ENCODE measurements around the gene SIT1. TPM values are rescaled to one million over a fixed set of nuclear protein-coding genes. Genes with fewer than 3 reads are reported as not detected.

Gene SIT1
- polyA plus RNA-seq, 1 donor (not counting 4 experiments of a cell fraction or from before 2014, with no cell fraction given), result not detected

DNA sequence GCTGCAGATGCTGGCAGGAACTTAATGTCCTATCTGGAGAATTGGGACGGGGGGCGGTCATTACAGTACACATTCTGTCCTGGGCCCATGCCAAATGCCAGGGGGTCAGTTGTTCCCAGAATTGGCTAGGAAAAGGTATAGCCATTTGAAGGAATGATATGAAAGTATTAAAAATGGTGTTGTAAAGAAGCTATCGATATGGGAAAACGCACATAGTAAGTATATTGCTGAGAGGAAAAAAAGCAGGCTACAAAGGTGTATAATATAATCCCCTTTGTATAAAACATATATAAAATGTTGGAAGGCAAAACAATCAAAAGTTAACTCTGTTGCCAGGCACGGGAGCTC lies 14.7 kb upstream of the SIT1 start:
- no peaks in the 10 kb centered on the region for H4K20me1 ChIP-seq (ENCODE audit: control insufficient read depth, extremely low read depth, insufficient read depth, low read length)
- no peaks in the 10 kb centered on the region for H3K79me2 ChIP-seq (ENCODE audit: control insufficient read depth, insufficient read depth, low read length)
- peaks cover 0 to 13% of the 10 kb centered on the region in 2 experiments for H3K36me3 ChIP-seq (ENCODE audit: control insufficient read depth in 2 of 2, extremely low read depth in 1 of 2, insufficient read depth in 2 of 2, low read length in 2 of 2)
- H3K9me3 ChIP-seq (ENCODE audit: control insufficient read depth, low read depth, low read length), result no peaks in the 10 kb centered on the region
- dilution Hi-C loops (cut with MboI; ENCODE audit: extremely low pct_ligation_motif_present, low sequenced_read_pairs), result no loop called here
- no peak for DNase-seq (ENCODE audit: low read depth, low spot score)
- H3K9ac ChIP-seq (ENCODE audit: control insufficient read depth, extremely low read depth, insufficient read depth, low read length), result peak overlapping the region; percentile 74
- H3K27ac ChIP-seq (ENCODE audit: control insufficient read depth, insufficient read depth, low read length), result peak overlapping the region; percentile 36
- H3K4me3 ChIP-seq (ENCODE audit: control insufficient read depth in 2 of 3, extremely low read depth in 1 of 3, insufficient read depth in 2 of 3, low read depth in 1 of 3, low read length in 3 of 3), result peak overlapping the region; percentile 39 to 78 (median 64)
- H3K4me2 ChIP-seq (ENCODE audit: control insufficient read depth, extremely low read depth, insufficient read depth, low read depth, low read length), result peak overlapping the region; percentile 95
- no peaks in the 10 kb centered on the region for H3K27me3 ChIP-seq (ENCODE audit: control insufficient read depth, extremely low read depth, insufficient read depth, low read length)
- H3K4me1 ChIP-seq (ENCODE audit: control insufficient read depth, extremely low read depth, insufficient read depth, low read length), result peaks cover 17% of the 10 kb centered on the region
- FAIRE-seq, result no peak
- TF ChIP-seq EZH2 (IDR thresholded peaks at IDR 0.05; ENCODE audit: low read length), result no peak
- TF ChIP-seq, protein P1, sequence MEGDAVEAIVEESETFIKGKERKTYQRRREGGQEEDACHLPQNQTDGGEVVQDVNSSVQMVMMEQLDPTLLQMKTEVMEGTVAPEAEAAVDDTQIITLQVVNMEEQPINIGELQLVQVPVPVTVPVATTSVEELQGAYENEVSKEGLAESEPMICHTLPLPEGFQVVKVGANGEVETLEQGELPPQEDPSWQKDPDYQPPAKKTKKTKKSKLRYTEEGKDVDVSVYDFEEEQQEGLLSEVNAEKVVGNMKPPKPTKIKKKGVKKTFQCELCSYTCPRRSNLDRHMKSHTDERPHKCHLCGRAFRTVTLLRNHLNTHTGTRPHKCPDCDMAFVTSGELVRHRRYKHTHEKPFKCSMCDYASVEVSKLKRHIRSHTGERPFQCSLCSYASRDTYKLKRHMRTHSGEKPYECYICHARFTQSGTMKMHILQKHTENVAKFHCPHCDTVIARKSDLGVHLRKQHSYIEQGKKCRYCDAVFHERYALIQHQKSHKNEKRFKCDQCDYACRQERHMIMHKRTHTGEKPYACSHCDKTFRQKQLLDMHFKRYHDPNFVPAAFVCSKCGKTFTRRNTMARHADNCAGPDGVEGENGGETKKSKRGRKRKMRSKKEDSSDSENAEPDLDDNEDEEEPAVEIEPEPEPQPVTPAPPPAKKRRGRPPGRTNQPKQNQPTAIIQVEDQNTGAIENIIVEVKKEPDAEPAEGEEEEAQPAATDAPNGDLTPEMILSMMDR (optimal IDR thresholded peaks at IDR 0.05 in 1 of 3, IDR thresholded peaks at IDR 0.05 in 1 of 3, conservative IDR thresholded peaks at IDR 0.05 in 1 of 3; ENCODE audit: extremely low read depth in 1 of 3, insufficient read depth in 2 of 3, low read length in 3 of 3), result no peak
- H2AFZ ChIP-seq (ENCODE audit: control insufficient read depth, low read length), result peak overlapping the region; percentile 88
- H3K9me1 ChIP-seq (ENCODE audit: control insufficient read depth, extremely low read depth, insufficient read depth, low read length), result no peaks in the 10 kb centered on the region

DNA sequence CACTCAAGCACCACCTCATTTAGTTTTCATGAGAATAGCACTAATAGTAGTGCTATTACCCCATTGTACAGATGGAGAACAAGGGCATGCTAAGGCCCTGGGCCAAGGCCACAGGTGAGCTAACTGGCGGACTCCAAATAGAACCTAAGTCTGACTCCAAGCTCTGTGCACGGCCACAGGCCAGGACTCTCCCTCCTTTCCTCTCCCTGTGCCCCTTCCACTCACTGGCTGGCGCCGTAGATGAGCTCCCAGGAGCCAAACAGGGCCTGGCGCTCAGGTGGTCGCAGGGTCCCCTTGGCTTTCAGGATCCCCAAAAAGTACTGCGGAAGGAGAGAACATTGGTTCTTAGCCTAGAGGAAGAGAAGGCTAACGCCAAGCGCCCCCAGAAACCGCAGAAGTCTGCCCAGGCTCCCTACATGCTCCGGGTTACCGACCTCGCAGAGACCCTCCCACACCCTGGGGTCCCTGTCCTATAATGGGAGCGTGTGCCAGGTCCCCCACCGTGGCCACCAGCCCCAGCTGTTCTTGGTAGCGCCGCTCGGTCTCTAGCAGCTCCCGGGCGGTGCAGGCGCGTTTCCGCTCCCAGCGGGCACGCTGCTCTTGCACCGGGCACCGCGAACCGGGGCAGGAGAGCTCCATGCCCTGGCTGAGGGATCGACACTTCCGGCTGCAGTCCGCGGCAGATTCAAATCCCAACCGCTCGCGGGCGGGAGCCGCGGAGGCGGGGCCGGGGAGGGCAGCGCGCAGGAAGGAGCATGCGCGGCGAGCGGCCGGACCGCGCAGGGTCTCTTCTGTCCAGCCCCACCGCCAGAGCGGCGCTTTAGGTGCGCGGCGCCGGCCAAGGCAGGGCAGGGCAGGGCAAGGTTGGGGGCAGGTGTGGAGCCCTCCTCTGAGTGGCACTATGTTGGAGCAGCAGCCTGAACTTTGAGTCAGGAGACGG lies 14.1 kb upstream of the SIT1 start, which contains the start of gene ARHGEF39:
TSS of gene ARHGEF39 (minus strand) at position 665 of the 940 bp plus-strand sequence. CDS start at position 639, 26 bp downstream.
- Histone ChIP-seq H4K20me1 (ENCODE audit: control insufficient read depth, extremely low read depth, insufficient read depth, low read length) (no peaks in the 10 kb centered on the region), H3K36me3 (ENCODE audit: control insufficient read depth in 2 of 2, extremely low read depth in 1 of 2, insufficient read depth in 2 of 2, low read length in 2 of 2) (peaks cover 1 to 13% of the 10 kb centered on the region in 2 experiments), H3K4me2 (ENCODE audit: control insufficient read depth, extremely low read depth, insufficient read depth, low read depth, low read length) (peak within 1 kb of the TSS; percentile 95), H3K27me3 (ENCODE audit: control insufficient read depth, extremely low read depth, insufficient read depth, low read length) (no peaks in the 10 kb centered on the region), H3K9me1 (ENCODE audit: control insufficient read depth, extremely low read depth, insufficient read depth, low read length) (no peaks in the 10 kb centered on the region), H3K9ac (ENCODE audit: control insufficient read depth, extremely low read depth, insufficient read depth, low read length) (peak within 1 kb of the TSS; percentile 74), H3K79me2 (ENCODE audit: control insufficient read depth, insufficient read depth, low read length) (no peaks in the 10 kb centered on the region), H3K9me3 (ENCODE audit: control insufficient read depth, low read depth, low read length) (no peaks in the 10 kb centered on the region), H3K4me1 (ENCODE audit: control insufficient read depth, extremely low read depth, insufficient read depth, low read length) (peaks cover 17% of the 10 kb centered on the region), H2AFZ (ENCODE audit: control insufficient read depth, low read length) (peak within 1 kb of the TSS; percentile 88), H3K4me3 (ENCODE audit: control insufficient read depth in 2 of 3, extremely low read depth in 1 of 3, insufficient read depth in 2 of 3, low read depth in 1 of 3, low read length in 3 of 3) (peak within 1 kb of the TSS; percentile 39 to 78 (median 64)), H3K27ac (ENCODE audit: control insufficient read depth, insufficient read depth, low read length) (peak within 1 kb of the TSS; percentile 51)
- TF ChIP-seq, protein P1 (optimal IDR thresholded peaks at IDR 0.05 in 1 of 3, IDR thresholded peaks at IDR 0.05 in 1 of 3, conservative IDR thresholded peaks at IDR 0.05 in 1 of 3; ENCODE audit: extremely low read depth in 1 of 3, insufficient read depth in 2 of 3, low read length in 3 of 3), result peak in 1 of 3 experiments; percentile 67
- TF ChIP-seq EZH2 (IDR thresholded peaks at IDR 0.05; ENCODE audit: low read length), result no peak
- dilution Hi-C loops (cut with MboI; ENCODE audit: extremely low pct_ligation_motif_present, low sequenced_read_pairs), result no loop called here
- no peak for FAIRE-seq
- no peak for DNase-seq (ENCODE audit: low read depth, low spot score)
